Large intestine (tissue), 3 donors: ENCODE results near the gene PAX5. TPM values are rescaled to one million over a fixed set of nuclear protein-coding genes. Genes with fewer than 3 reads are reported as not detected.

Experiments used
- DNase-seq, 2 donors: peaks; one replicate each; pipeline versions ENCODE4 v3.0.0 to v3.0.0-alpha.2; 2013
- H3K27ac ChIP-seq: one replicate; pipeline ENCODE4 v1.5.1; 2013; ENCODE audit warnings: low read length
- H3K27me3 ChIP-seq: 2 replicates; pipeline ENCODE4 v1.6.1; 2013; ENCODE audit warnings: low read length; ENCODE audit not compliant: control insufficient read depth, insufficient read depth
- H3K36me3 ChIP-seq: 2 replicates; pipeline ENCODE4 v1.6.1; 2013; ENCODE audit warnings: low read length; ENCODE audit not compliant: control insufficient read depth, insufficient read depth
- H3K4me1 ChIP-seq: one replicate; pipeline ENCODE4 v1.6.1; 2013; ENCODE audit warnings: low read length; ENCODE audit not compliant: control insufficient read depth, insufficient read depth
- H3K4me3 ChIP-seq: one replicate; pipeline ENCODE4 v1.5.1; 2013; ENCODE audit warnings: low read length
- H3K9me3 ChIP-seq: one replicate; pipeline ENCODE4 v1.6.1; 2013; ENCODE audit warnings: mild to moderate bottlenecking, low read depth, low read length, moderate library complexity; ENCODE audit not compliant: control insufficient read depth
- WGBS: methylation state at CpG from one replicate; pipeline ENCODE4 v1.1.5; 2013; ENCODE audit warnings: low lambda C conversion rate; ENCODE audit not compliant: insufficient coverage; 5-methylcytosine and 5-hydroxymethylcytosine counted together
- polyA plus RNA-seq: library from polyadenylated mRNA; unstranded; fragments of 120-200 nt; gene quantifications from one replicate; pipeline ENCODE4 v1.2.1, GENCODE V29; 2013

Gene PAX5
- polyA plus RNA-seq, 1 donor = 0.06 TPM

- Histone ChIP-seq H3K27me3 (peaks cover 6% of the 10 kb centered on the region), H3K9me3 (no peaks in the 10 kb centered on the region), H3K4me3 (no peak overlapping the region), H3K36me3 (no peaks in the 10 kb centered on the region), H3K4me1 (no peaks in the 10 kb centered on the region), H3K27ac (no peak overlapping the region)
- no CpG with 5 or more reads among the region's 7 CpGs for WGBS
- DNase-seq = no peak
These were observed 197.6 kb downstream of the PAX5 start for GRCh38 chr9:36836486-36836885.

GRCh38 chr9:36835271-36835996 is 198.6 kb downstream of the PAX5 start:
- Histone ChIP-seq H3K4me1 (no peaks in the 10 kb centered on the region), H3K27me3 (peaks cover 5% of the 10 kb centered on the region), H3K27ac (no peak overlapping the region), H3K9me3 (no peaks in the 10 kb centered on the region), H3K36me3 (no peaks in the 10 kb centered on the region), H3K4me3 (no peak overlapping the region)
- WGBS = no CpG with 5 or more reads among the region's 18 CpGs
- DNase-seq = no peak

GRCh38 chr9:36834736-36835135 is 199.3 kb downstream of the PAX5 start:
- no peaks in the 10 kb centered on the region for H3K36me3 ChIP-seq
- H3K27ac ChIP-seq = no peak overlapping the region
- no peaks in the 10 kb centered on the region for H3K4me1 ChIP-seq
- H3K9me3 ChIP-seq = no peaks in the 10 kb centered on the region
- no peak overlapping the region for H3K4me3 ChIP-seq
- H3K27me3 ChIP-seq = peaks cover 5% of the 10 kb centered on the region
- DNase-seq = no peak
- WGBS = no CpG with 5 or more reads among the region's 9 CpGs

GRCh38 chr9:36833954-36834353 is 200.1 kb downstream of the PAX5 start:
- H3K9me3 ChIP-seq = no peaks in the 10 kb centered on the region
- no CpG with 5 or more reads among the region's 6 CpGs for WGBS
- H3K4me1 ChIP-seq = no peaks in the 10 kb centered on the region
- no peak overlapping the region for H3K4me3 ChIP-seq
- peaks cover under 1% of the 10 kb centered on the region for H3K27me3 ChIP-seq
- no peak overlapping the region for H3K27ac ChIP-seq
- DNase-seq = no peak
- no peaks in the 10 kb centered on the region for H3K36me3 ChIP-seq

- WGBS = 68% methylated on average over 3 of the region's 16 CpGs
- no peaks in the 10 kb centered on the region for H3K27me3 ChIP-seq
- no peak overlapping the region for H3K4me3 ChIP-seq
- H3K36me3 ChIP-seq = no peaks in the 10 kb centered on the region
- H3K27ac ChIP-seq = no peak overlapping the region
- H3K4me1 ChIP-seq = no peaks in the 10 kb centered on the region
- DNase-seq = no peak
- no peaks in the 10 kb centered on the region for H3K9me3 ChIP-seq
These were observed 201.8 kb downstream of the PAX5 start for GRCh38 chr9:36832164-36832795.

GRCh38 chr9:36831381-36832161 is 202.5 kb downstream of the PAX5 start:
- Histone ChIP-seq H3K36me3 (no peaks in the 10 kb centered on the region), H3K4me1 (no peaks in the 10 kb centered on the region), H3K4me3 (no peak overlapping the region), H3K9me3 (no peaks in the 10 kb centered on the region), H3K27me3 (no peaks in the 10 kb centered on the region), H3K27ac (no peak overlapping the region)
- DNase-seq = no peak
- WGBS = 100% methylated on average over 1 of the region's 7 CpGs

GRCh38 chr9:36828611-36829013 is 205.5 kb downstream of the PAX5 start:
- no peak overlapping the region for H3K4me3 ChIP-seq
- H3K9me3 ChIP-seq = no peaks in the 10 kb centered on the region
- no peaks in the 10 kb centered on the region for H3K4me1 ChIP-seq
- WGBS = no CpG with 5 or more reads among the region's 7 CpGs
- DNase-seq = no peak
- no peaks in the 10 kb centered on the region for H3K36me3 ChIP-seq
- H3K27me3 ChIP-seq = peaks cover 2% of the 10 kb centered on the region
- H3K27ac ChIP-seq = no peak overlapping the region

GRCh38 chr9:36827593-36827992 is 206.5 kb downstream of the PAX5 start:
- Histone ChIP-seq H3K4me1 (no peaks in the 10 kb centered on the region), H3K9me3 (no peaks in the 10 kb centered on the region), H3K27ac (no peak overlapping the region), H3K4me3 (no peak overlapping the region), H3K27me3 (peaks cover 6% of the 10 kb centered on the region), H3K36me3 (no peaks in the 10 kb centered on the region)
- no CpG with 5 or more reads among the region's 5 CpGs for WGBS
- DNase-seq = no peak

GRCh38 chr9:36826581-36826980 is 207.5 kb downstream of the PAX5 start:
- Histone ChIP-seq H3K9me3 (no peaks in the 10 kb centered on the region), H3K27ac (no peak overlapping the region), H3K4me3 (no peak overlapping the region), H3K36me3 (no peaks in the 10 kb centered on the region), H3K27me3 (peaks cover 7% of the 10 kb centered on the region), H3K4me1 (no peaks in the 10 kb centered on the region)
- WGBS = no CpG with 5 or more reads among the region's 4 CpGs
- DNase-seq = no peak

- whole genome bisulfite sequencing = no CpG with 5 or more reads among the region's 8 CpGs
- Histone ChIP-seq H3K27me3 (peaks cover 17% of the 10 kb centered on the region), H3K4me3 (no peak overlapping the region), H3K36me3 (no peaks in the 10 kb centered on the region), H3K27ac (no peak overlapping the region), H3K4me1 (no peaks in the 10 kb centered on the region), H3K9me3 (no peaks in the 10 kb centered on the region)
- DNase-seq = no peak
These were observed 208.9 kb downstream of the PAX5 start for GRCh38 chr9:36825179-36825578.
